ENCODE data around the gene ABAT. TPM values are rescaled to one million over a fixed set of nuclear protein-coding genes. Genes with fewer than 3 reads are reported as not detected.

ABAT gene
- total and polyA plus RNA-seq, 11 donors = 3.4 to 37.0 (median 12.8) TPM

GRCh38 chr16:8814095-8814806 lies 139.8 kb downstream of the ABAT start:
- peaks cover 2 to 97% (median 85%) of the 10 kb centered on the region in 9 donors for H3K36me3 ChIP-seq
- H3K27ac ChIP-seq = no peak overlapping the region
- no peak overlapping the region for H3K4me3 ChIP-seq
- 90 to 96% (median 95%) methylated on average over 14 of the region's 14 CpGs for WGBS, 4 donors
- intact Hi-C loops (cut with DNase I) = no loop called here
- ATAC-seq (no peak), DNase-seq (no peak)
- H3K9me3 ChIP-seq = no peaks in the 10 kb centered on the region
- H3K27me3 ChIP-seq = no peaks in the 10 kb centered on the region
- TF ChIP-seq POLR2A (IDR thresholded peaks at IDR 0.05) = no peak
- H3K4me1 ChIP-seq = peaks cover 0 to 3% (median 0%) of the 10 kb centered on the region in 12 donors

- Histone ChIP-seq H3K27ac (no peak overlapping the region), H3K4me1 (peaks cover 0 to 12% (median 0%) of the 10 kb centered on the region in 12 donors), H3K4me3 (no peak overlapping the region), H3K36me3 (peaks cover 0 to 93% (median 82%) of the 10 kb centered on the region in 9 donors), H3K9me3 (no peaks in the 10 kb centered on the region), H3K27me3 (no peaks in the 10 kb centered on the region)
- no peak for DNase-seq
- intact Hi-C loops (cut with DNase I) = no loop called here
- no peak for ATAC-seq
- WGBS, 4 donors = 76 to 80% (median 77%) methylated on average over 6 of the region's 6 CpGs
- TF ChIP-seq POLR2A (IDR thresholded peaks at IDR 0.05) (no peak), CTCF (IDR thresholded peaks at IDR 0.05) (no peak)
These were observed 142.7 kb downstream of the ABAT start for GRCh38 chr16:8816967-8817655.

GRCh38 chr16:8818504-8819270 lies 144.3 kb downstream of the ABAT start:
- intact Hi-C loops (cut with DNase I) = no loop called here
- DNase-seq = no peak
- 83 to 92% (median 85%) methylated on average over 10 of the region's 10 CpGs for WGBS, 4 donors

More at GRCh38 chr16:8818504-8819270, 144.3 kb downstream of the ABAT start:
- Histone ChIP-seq H3K27ac (no peak overlapping the region), H3K27me3 (no peaks in the 10 kb centered on the region), H3K36me3 (peaks cover 0 to 82% (median 68%) of the 10 kb centered on the region in 9 donors), H3K4me3 (no peak overlapping the region), H3K9me3 (no peaks in the 10 kb centered on the region), H3K4me1 (peaks cover 0 to 12% (median 0%) of the 10 kb centered on the region in 12 donors)
- TF ChIP-seq CTCF (IDR thresholded peaks at IDR 0.05) (no peak), POLR2A (IDR thresholded peaks at IDR 0.05) (no peak)
- ATAC-seq = no peak
